Esophagus squamous epithelium (tissue), 4 donors: Measurements from ENCODE around the gene PCDHA1.

Experiments
- CTCF ChIP-seq, 6 experiments: fragments of 450-650 bp in 4 of 6; fragments of 200-600 bp in 2 of 6; sonication (generic) in 2 of 6; IDR thresholded peaks; one replicate each; pipeline ENCODE4 v1.5.1; 2016 to 2019; ENCODE audit warnings: antibody characterized with exemption in 6 of 6, mild to moderate bottlenecking in 4 of 6, moderate library complexity in 4 of 6
- POLR2A ChIP-seq, 4 donors: fragments of 450-650 bp; IDR thresholded peaks; one replicate each; pipeline ENCODE4 v1.6.1; 2017; ENCODE audit warnings: antibody characterized with exemption in 4 of 4, mild to moderate bottlenecking in 4 of 4, moderate library complexity in 3 of 4

- TF ChIP-seq POLR2A (IDR thresholded peaks at IDR 0.05) (no peak), CTCF (IDR thresholded peaks at IDR 0.05) (no peak)
Measured at GRCh38 chr5:140833993-140834392, 48.1 kb downstream of the PCDHA1 start, which contains the start of gene PCDHA7.
